Measurements from ENCODE around the gene ALDH1L1.

Gene ALDH1L1

GRCh38 chr3:126180477-126181397, at the start of gene ALDH1L1:
Gene ALDH1L1, minus strand, starts transcription at chr3:126180586. Its CDS starts 19,607 bp downstream, at chr3:126160979.
- no peak for TF ChIP-seq GATA2 (IDR thresholded peaks at IDR 0.05; ENCODE audit: low read depth, low read length)
- TF ChIP-seq GATA3 (IDR thresholded peaks at IDR 0.05; ENCODE audit: low read depth, low read length) = no peak

GRCh38 chr3:126226374-126226773, 46.0 kb upstream of the ALDH1L1 start:
- no peak for TF ChIP-seq GATA3 (IDR thresholded peaks at IDR 0.05; ENCODE audit: low read depth, low read length)
- no peak for TF ChIP-seq GATA2 (IDR thresholded peaks at IDR 0.05; ENCODE audit: low read depth, low read length)

- TF ChIP-seq GATA3 (IDR thresholded peaks at IDR 0.05; ENCODE audit: low read depth, low read length) = no peak
- TF ChIP-seq GATA2 (IDR thresholded peaks at IDR 0.05; ENCODE audit: low read depth, low read length) = no peak
These were observed 36.0 kb upstream of the ALDH1L1 start for GRCh38 chr3:126216416-126216815.

GRCh38 chr3:126213379-126214028, 33.1 kb upstream of the ALDH1L1 start:
- no peak for TF ChIP-seq GATA2 (IDR thresholded peaks at IDR 0.05; ENCODE audit: low read depth, low read length)
- TF ChIP-seq GATA3 (IDR thresholded peaks at IDR 0.05; ENCODE audit: low read depth, low read length) = no peak

- TF ChIP-seq GATA3 (IDR thresholded peaks at IDR 0.05; ENCODE audit: low read depth, low read length) (no peak), GATA2 (IDR thresholded peaks at IDR 0.05; ENCODE audit: low read depth, low read length) (no peak)
These were observed 32.4 kb upstream of the ALDH1L1 start for GRCh38 chr3:126212620-126213378.

- TF ChIP-seq GATA3 (IDR thresholded peaks at IDR 0.05; ENCODE audit: low read depth, low read length) (no peak), GATA2 (IDR thresholded peaks at IDR 0.05; ENCODE audit: low read depth, low read length) (no peak)
These were observed 31.8 kb upstream of the ALDH1L1 start for GRCh38 chr3:126212250-126212619.

- TF ChIP-seq GATA2 (IDR thresholded peaks at IDR 0.05; ENCODE audit: low read depth, low read length) (no peak), GATA3 (IDR thresholded peaks at IDR 0.05; ENCODE audit: low read depth, low read length) (no peak)
These were observed 31.2 kb upstream of the ALDH1L1 start for GRCh38 chr3:126211569-126211968.

- TF ChIP-seq GATA2 (IDR thresholded peaks at IDR 0.05; ENCODE audit: low read depth, low read length) (no peak), GATA3 (IDR thresholded peaks at IDR 0.05; ENCODE audit: low read depth, low read length) (no peak)
These were observed 30.2 kb upstream of the ALDH1L1 start for GRCh38 chr3:126210606-126211005.

- no peak for TF ChIP-seq GATA2 (IDR thresholded peaks at IDR 0.05; ENCODE audit: low read depth, low read length)
These were observed 29.4 kb upstream of the ALDH1L1 start for GRCh38 chr3:126209741-126210140.

- TF ChIP-seq GATA2 (IDR thresholded peaks at IDR 0.05; ENCODE audit: low read depth, low read length) (no peak), GATA3 (IDR thresholded peaks at IDR 0.05; ENCODE audit: low read depth, low read length) (no peak)
These were observed 28.3 kb upstream of the ALDH1L1 start for GRCh38 chr3:126208606-126209256.

GRCh38 chr3:126208182-126208581, 27.8 kb upstream of the ALDH1L1 start:
- TF ChIP-seq GATA2 (IDR thresholded peaks at IDR 0.05; ENCODE audit: low read depth, low read length) (no peak), GATA3 (IDR thresholded peaks at IDR 0.05; ENCODE audit: low read depth, low read length) (no peak)

- TF ChIP-seq GATA3 (IDR thresholded peaks at IDR 0.05; ENCODE audit: low read depth, low read length) = no peak
- no peak for TF ChIP-seq GATA2 (IDR thresholded peaks at IDR 0.05; ENCODE audit: low read depth, low read length)
These were observed 26.8 kb upstream of the ALDH1L1 start for GRCh38 chr3:126207166-126207565.

GRCh38 chr3:126205717-126206655, 25.6 kb upstream of the ALDH1L1 start:
- TF ChIP-seq GATA3 (IDR thresholded peaks at IDR 0.05; ENCODE audit: low read depth, low read length) (no peak), GATA2 (IDR thresholded peaks at IDR 0.05; ENCODE audit: low read depth, low read length) (no peak)
